GM21723 (cell line): Measurements from ENCODE around the gene MDM4.

Experiments
- ATAC-seq: cut with Tn5 transposase; IDR thresholded peaks from one replicate; pipeline ENCODE4 v1.9.1; 2021; ENCODE audit warnings: mild to moderate bottlenecking, moderate library complexity; ENCODE audit not compliant: unreplicated experiment

MDM4 gene

DNA sequence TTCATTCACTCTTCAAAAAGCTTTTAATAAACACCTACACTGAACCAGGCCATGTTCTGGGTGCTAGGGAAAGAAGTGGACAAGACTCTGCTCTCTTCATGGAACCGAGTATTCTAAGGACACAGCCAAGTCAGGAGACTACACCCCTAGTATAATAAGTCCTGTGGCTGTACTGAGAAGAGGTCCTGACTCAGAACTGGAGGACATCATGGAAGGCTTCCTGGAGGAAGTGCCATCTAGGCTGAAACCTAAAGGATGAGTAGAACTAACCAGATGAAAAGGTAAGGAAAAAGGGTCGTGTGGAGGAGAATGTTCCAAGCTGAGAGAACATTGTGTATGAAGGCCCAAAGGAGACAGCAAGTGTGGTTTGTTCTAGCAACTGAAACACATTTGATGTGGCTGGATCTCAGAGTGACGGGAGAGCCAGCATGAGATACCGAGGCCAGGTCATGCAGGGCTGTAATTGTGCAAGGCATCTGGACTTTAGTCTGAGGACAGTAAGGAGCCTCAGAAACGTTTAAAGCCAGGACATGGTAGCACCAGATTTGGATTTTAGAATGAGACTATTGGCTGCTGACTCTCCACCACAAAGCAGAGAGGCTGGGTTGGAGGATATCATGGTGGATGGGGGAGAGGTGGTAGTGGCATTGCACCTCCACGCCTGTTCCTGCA lies 86.8 kb downstream of the MDM4 start:
- ATAC-seq, result no peak

DNA sequence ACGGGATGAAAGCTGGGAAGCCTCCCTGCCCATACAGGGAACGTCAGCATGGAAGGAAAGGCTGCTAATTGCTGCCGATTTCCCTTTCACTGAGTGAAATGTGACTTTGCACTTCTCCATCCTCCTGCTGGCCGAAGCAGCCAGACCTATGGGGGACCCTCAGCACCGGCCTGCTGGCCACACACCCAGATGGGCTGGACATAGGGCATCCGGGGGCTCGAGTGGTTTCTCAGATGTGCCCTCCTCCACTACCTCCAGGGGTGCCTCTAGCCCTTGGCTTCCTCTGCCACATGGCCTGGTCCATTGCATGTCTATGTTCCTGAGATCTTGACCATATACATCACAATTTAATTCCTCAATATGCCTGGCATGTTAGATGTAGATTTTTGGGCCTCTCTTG lies 89.6 kb downstream of the MDM4 start:
- no peak for ATAC-seq
